HUES6 (cell line): ENCODE data around the gene ANAPC10.
"Not testable (repeated sequence)": the region's sequence is repeated elsewhere in the genome, so short reads cannot be mapped to it uniquely, and the experiment has no call there.

Experiments used
- H3K27ac ChIP-seq: 2 replicates; pipeline ENCODE4 v1.7.0; 2013; ENCODE audit warnings: low read depth, mild to moderate bottlenecking, low read length, inconsistent platforms
- H3K27me3 ChIP-seq: 2 replicates; pipeline ENCODE4 v1.6.1; 2013; ENCODE audit warnings: low read length; ENCODE audit not compliant: control insufficient read depth, insufficient read depth
- H3K36me3 ChIP-seq: 2 replicates; pipeline ENCODE4 v1.6.1; 2013; ENCODE audit warnings: low read length; ENCODE audit not compliant: control insufficient read depth, insufficient read depth
- H3K4me1 ChIP-seq: 2 replicates; pipeline ENCODE4 v1.6.1; 2013; ENCODE audit warnings: low read length; ENCODE audit not compliant: control insufficient read depth, insufficient read depth
- H3K4me3 ChIP-seq: 2 replicates; pipeline ENCODE4 v1.5.1; 2013; ENCODE audit warnings: low read depth, low read length
- H3K9ac ChIP-seq: one replicate; pipeline ENCODE4 v1.6.1; 2013; ENCODE audit warnings: mild to moderate bottlenecking, low read length
- H3K9me3 ChIP-seq: 2 replicates; pipeline ENCODE4 v1.6.1; 2013; ENCODE audit warnings: low read depth, low read length; ENCODE audit not compliant: control insufficient read depth, insufficient read depth

ANAPC10 gene

GRCh38 chr4:145003675-145004074, 94.3 kb downstream of the ANAPC10 start:
- no peak overlapping the region for H3K9ac ChIP-seq
- H3K4me3 ChIP-seq: no peak overlapping the region
- no peaks in the 10 kb centered on the region for H3K36me3 ChIP-seq
- H3K27me3 ChIP-seq: no peaks in the 10 kb centered on the region
- no peak overlapping the region for H3K27ac ChIP-seq
- peaks cover 7% of the 10 kb centered on the region; the same call in 1 of the 2 replicates for H3K4me1 ChIP-seq
- no peaks in the 10 kb centered on the region for H3K9me3 ChIP-seq

- Histone ChIP-seq H3K9ac (no peak overlapping the region), H3K27ac (no peak overlapping the region), H3K27me3 (no peaks in the 10 kb centered on the region), H3K36me3 (no peaks in the 10 kb centered on the region), H3K4me1 (peaks cover 7% of the 10 kb centered on the region; the same call in 1 of the 2 replicates), H3K4me3 (no peak overlapping the region), H3K9me3 (no peaks in the 10 kb centered on the region)
Observed at GRCh38 chr4:145001635-145002034, 96.4 kb downstream of the ANAPC10 start.

GRCh38 chr4:145000656-145001055, 97.3 kb downstream of the ANAPC10 start:
- H3K9me3 ChIP-seq, H3K36me3 ChIP-seq, H3K4me1 ChIP-seq, H3K4me3 ChIP-seq, H3K27ac ChIP-seq, H3K27me3 ChIP-seq, H3K9ac ChIP-seq: not testable (repeated sequence)

GRCh38 chr4:144989306-144989705, 108.7 kb downstream of the ANAPC10 start:
- H3K4me3 ChIP-seq: no peak overlapping the region
- no peaks in the 10 kb centered on the region; the same call in 1 of the 2 replicates for H3K4me1 ChIP-seq
- no peaks in the 10 kb centered on the region for H3K36me3 ChIP-seq
- no peaks in the 10 kb centered on the region for H3K27me3 ChIP-seq
- no peak overlapping the region for H3K27ac ChIP-seq
- no peak overlapping the region for H3K9ac ChIP-seq
- no peaks in the 10 kb centered on the region for H3K9me3 ChIP-seq

GRCh38 chr4:144985531-144985930, 112.5 kb downstream of the ANAPC10 start:
- Histone ChIP-seq H3K9me3 (peaks cover 3% of the 10 kb centered on the region; the same call in 1 of the 2 replicates), H3K4me3 (no peak overlapping the region), H3K27me3 (no peaks in the 10 kb centered on the region), H3K36me3 (no peaks in the 10 kb centered on the region), H3K4me1 (no peaks in the 10 kb centered on the region), H3K27ac (no peak overlapping the region), H3K9ac (no peak overlapping the region)

GRCh38 chr4:144985014-144985413, 113.0 kb downstream of the ANAPC10 start:
- H3K27me3 ChIP-seq: no peaks in the 10 kb centered on the region
- H3K27ac ChIP-seq: no peak overlapping the region
- H3K4me1 ChIP-seq: no peaks in the 10 kb centered on the region
- no peak overlapping the region for H3K4me3 ChIP-seq
- H3K9ac ChIP-seq: no peak overlapping the region
- no peaks in the 10 kb centered on the region for H3K36me3 ChIP-seq
- H3K9me3 ChIP-seq: peaks cover 6% of the 10 kb centered on the region

- H3K36me3 ChIP-seq: no peaks in the 10 kb centered on the region
- no peaks in the 10 kb centered on the region for H3K4me1 ChIP-seq
- no peak overlapping the region for H3K9ac ChIP-seq
- H3K27me3 ChIP-seq: no peaks in the 10 kb centered on the region
- no peak overlapping the region for H3K4me3 ChIP-seq
- peaks cover 10% of the 10 kb centered on the region for H3K9me3 ChIP-seq
- no peak overlapping the region for H3K27ac ChIP-seq
Observed at GRCh38 chr4:144984241-144984640, 113.8 kb downstream of the ANAPC10 start.

GRCh38 chr4:144975718-144976117, 122.3 kb downstream of the ANAPC10 start:
- Histone ChIP-seq H3K36me3 (no peaks in the 10 kb centered on the region), H3K9me3 (peaks cover 7% of the 10 kb centered on the region; the same call in 1 of the 2 replicates), H3K27me3 (no peaks in the 10 kb centered on the region), H3K4me1 (no peaks in the 10 kb centered on the region), H3K27ac (no peak overlapping the region), H3K4me3 (no peak overlapping the region), H3K9ac (no peak overlapping the region)

- no peaks in the 10 kb centered on the region for H3K4me1 ChIP-seq
- no peaks in the 10 kb centered on the region for H3K36me3 ChIP-seq
- H3K9me3 ChIP-seq: no peaks in the 10 kb centered on the region
- no peak overlapping the region for H3K9ac ChIP-seq
- no peaks in the 10 kb centered on the region for H3K27me3 ChIP-seq
- no peak overlapping the region for H3K27ac ChIP-seq
- H3K4me3 ChIP-seq: no peak overlapping the region
Observed at GRCh38 chr4:144970597-144970996, 127.4 kb downstream of the ANAPC10 start.

- Histone ChIP-seq H3K27me3 (no peaks in the 10 kb centered on the region), H3K9ac (no peak overlapping the region), H3K36me3 (no peaks in the 10 kb centered on the region), H3K4me3 (no peak overlapping the region), H3K4me1 (no peaks in the 10 kb centered on the region), H3K9me3 (no peaks in the 10 kb centered on the region), H3K27ac (no peak overlapping the region)
Observed at GRCh38 chr4:144969821-144970220, 128.2 kb downstream of the ANAPC10 start.

- Histone ChIP-seq H3K27ac (no peak overlapping the region), H3K9ac (no peak overlapping the region), H3K4me3 (no peak overlapping the region), H3K36me3 (no peaks in the 10 kb centered on the region), H3K4me1 (no peaks in the 10 kb centered on the region), H3K9me3 (no peaks in the 10 kb centered on the region), H3K27me3 (no peaks in the 10 kb centered on the region)
Observed at GRCh38 chr4:144968606-144969005, 129.4 kb downstream of the ANAPC10 start.

- H3K9ac ChIP-seq: no peak overlapping the region
- no peaks in the 10 kb centered on the region for H3K36me3 ChIP-seq
- H3K27me3 ChIP-seq: no peaks in the 10 kb centered on the region
- no peak overlapping the region for H3K27ac ChIP-seq
- H3K4me1 ChIP-seq: no peaks in the 10 kb centered on the region
- no peak overlapping the region for H3K4me3 ChIP-seq
- no peaks in the 10 kb centered on the region for H3K9me3 ChIP-seq
Observed at GRCh38 chr4:144967161-144967560, 130.8 kb downstream of the ANAPC10 start.
